Right lobe of liver (tissue), 4 donors: ENCODE data around the gene UBE2G2.

ENCODE experiments used
- CTCF ChIP-seq, 4 donors: fragments of 200-600 bp in 3 of 4; fragments of 450-650 bp in 1 of 4; IDR thresholded peaks; one replicate each; pipeline versions ENCODE4 v1.5.1 to v1.8.0; 2016 to 2022; ENCODE audit warnings: antibody characterized with exemption in 4 of 4, mild to moderate bottlenecking in 2 of 4
- POLR2A ChIP-seq: fragments of 450-650 bp; IDR thresholded peaks from one replicate; pipeline ENCODE4 v1.6.1; 2017; ENCODE audit warnings: antibody characterized with exemption, mild to moderate bottlenecking
- donor health status: DM: no; HTN: no; CAD: no.
- donor health status: DM: no; HTN: no; CAD: no.
- donor health status: DM: no; HTN: yes; CAD: no.

GRCh38 chr21:44722731-44723130, 78.9 kb downstream of the UBE2G2 start:
- TF ChIP-seq CTCF (IDR thresholded peaks at IDR 0.05) = no peak
- TF ChIP-seq POLR2A = no peak
